ENCODE measurements around the gene ZNF736. TPM values are rescaled to one million over a fixed set of nuclear protein-coding genes. Genes with fewer than 3 reads are reported as not detected.
"Not testable (repeated sequence)": the region's sequence is repeated elsewhere in the genome, so short reads cannot be mapped to it uniquely, and the experiment has no call there.

The ZNF736 gene
- 4.5 and 6.9 TPM in 2 replicates for total RNA-seq

DNA sequence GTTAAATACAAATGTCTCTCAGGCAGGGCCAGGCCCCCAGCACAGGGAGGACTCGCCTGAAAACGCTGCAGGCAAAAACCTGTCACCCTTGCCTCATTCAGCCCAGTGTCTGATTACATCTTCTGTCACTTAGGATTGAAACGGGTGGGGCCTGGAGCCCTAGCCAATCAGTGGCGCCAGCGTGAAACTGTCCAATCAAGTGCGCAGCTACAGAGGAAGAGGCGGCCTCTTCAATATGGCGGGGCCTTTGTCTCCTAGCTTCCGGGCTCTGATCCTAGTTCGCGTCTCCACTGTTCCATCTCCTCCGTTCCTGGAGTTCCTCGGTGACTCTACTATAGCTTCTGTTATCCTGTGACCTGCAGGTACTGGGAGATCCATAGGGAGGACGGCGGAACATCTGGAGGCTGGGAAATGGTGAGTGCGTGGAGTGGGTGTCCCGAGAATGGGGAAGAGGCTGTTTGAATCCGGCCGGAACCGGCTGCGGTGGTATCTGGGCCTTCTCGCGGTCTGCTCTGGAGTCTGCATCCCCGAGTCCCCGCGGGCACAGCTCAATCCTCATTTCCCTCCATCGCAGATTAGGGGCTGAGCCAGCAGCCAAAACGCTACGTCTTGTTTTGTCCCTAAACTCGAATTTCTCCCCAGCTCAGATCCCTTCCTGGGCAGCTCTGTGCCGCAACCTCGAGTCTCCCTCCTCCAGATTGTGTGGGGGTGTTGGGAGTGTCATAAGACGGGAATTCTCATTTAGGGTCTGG, at the start of gene ZNF736:
TSS of gene ZNF736 (plus strand) at position 222 of the 752 bp plus-strand sequence. CDS start at position 412, 190 bp downstream.
- peak; percentile 66 for DNase-seq (ENCODE audit: extremely low read depth, low read depth, low spot score)

DNA sequence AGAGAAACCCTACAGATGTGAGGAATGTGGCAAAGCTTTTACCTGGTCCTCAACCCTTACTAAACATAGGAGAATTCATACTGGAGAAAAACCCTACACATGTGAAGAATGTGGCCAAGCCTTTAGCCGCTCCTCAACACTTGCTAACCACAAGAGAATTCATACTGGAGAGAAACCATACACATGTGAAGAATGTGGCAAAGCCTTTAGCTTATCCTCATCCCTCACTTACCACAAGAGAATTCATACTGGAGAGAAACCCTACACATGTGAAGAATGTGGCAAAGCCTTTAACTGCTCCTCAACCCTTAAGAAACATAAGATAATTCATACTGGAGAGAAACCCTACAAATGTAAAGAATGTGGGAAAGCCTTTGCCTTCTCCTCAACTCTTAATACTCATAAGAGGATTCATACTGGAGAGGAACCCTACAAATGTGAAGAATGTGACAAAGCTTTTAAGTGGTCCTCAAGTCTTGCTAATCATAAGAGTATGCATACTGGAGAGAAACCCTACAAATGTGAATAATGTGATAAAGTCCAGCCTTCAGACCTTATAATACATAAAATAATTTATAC, 47.3 kb upstream of the ZNF736 start:
- no peak for DNase-seq (ENCODE audit: extremely low read depth, low read depth, low spot score)

DNA sequence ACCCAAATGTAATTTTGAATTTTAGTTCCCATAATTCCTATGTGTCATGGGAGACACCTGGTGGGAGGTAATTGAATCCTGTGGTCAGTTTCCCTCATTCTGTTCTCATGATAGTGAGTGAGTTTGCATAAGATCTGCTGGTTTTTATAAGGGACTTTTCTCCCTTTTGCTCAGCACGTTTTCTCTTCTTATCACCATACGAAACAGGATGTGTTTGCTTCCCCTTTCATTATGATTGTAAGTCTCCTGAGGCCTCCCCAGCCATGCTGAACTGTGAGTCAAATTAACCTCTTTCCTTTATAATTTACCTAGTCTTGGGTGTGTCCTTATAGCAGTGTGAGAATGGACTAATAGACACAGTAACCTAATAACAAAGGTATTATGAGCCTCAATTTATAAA, 36.1 kb upstream of the ZNF736 start:
- DNase-seq (ENCODE audit: extremely low read depth, low read depth, low spot score), result no peak

DNA sequence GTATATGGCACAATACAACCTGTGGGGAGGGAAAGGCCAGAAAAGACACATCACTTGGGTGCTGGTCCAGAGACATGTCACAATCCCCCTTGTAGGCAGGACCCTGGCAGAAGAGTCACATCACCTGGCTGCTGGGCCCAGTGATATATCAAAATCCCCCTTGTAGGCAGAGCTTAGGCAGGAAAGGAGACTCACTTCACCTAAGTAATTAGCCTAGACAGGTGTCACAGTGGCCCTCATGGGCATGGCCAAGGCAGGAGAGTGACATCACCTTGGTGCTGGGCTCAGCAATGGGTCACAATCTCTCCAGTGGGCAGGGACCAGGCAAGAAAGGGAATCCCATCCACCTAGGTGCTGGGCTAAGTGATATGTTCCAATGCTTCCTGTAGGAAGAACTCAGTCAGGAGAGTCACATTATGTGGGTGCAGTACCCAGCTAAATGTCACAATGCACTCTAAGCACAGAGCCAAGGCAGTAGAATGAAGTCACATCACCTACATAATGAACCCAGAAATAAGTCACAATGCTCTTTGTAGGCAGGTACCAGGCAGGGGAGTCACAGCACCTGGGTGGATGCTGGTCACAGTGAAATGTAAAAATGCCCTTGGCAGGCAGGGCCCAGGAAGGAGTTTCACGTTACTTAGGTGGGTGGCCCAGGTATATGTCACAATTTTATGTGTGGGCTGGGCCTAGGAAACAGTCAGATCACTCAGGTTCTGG, 18.9 kb upstream of the ZNF736 start:
- no peak for DNase-seq (ENCODE audit: extremely low read depth, low read depth, low spot score)

DNA sequence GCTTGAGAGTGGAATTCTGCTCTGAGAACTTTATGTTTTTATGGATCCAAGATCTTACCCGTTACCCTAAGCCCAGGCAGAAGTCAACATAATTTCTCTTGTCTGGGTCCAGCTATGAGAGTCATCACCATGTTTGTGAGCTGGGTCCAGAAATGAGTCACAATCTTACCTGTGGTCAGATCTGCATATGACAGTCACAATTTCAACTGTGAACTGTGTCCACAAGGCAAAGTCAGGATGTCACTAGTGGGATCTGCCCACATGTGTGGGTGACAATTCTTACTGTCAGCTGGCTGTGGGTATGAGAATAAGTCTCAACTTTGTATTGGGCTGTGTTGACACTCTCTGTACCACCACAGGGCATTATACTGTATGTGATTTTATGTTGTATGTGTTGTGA, 16.3 kb upstream of the ZNF736 start:
- DNase-seq (ENCODE audit: extremely low read depth, low read depth, low spot score), result not testable (repeated sequence)

DNA sequence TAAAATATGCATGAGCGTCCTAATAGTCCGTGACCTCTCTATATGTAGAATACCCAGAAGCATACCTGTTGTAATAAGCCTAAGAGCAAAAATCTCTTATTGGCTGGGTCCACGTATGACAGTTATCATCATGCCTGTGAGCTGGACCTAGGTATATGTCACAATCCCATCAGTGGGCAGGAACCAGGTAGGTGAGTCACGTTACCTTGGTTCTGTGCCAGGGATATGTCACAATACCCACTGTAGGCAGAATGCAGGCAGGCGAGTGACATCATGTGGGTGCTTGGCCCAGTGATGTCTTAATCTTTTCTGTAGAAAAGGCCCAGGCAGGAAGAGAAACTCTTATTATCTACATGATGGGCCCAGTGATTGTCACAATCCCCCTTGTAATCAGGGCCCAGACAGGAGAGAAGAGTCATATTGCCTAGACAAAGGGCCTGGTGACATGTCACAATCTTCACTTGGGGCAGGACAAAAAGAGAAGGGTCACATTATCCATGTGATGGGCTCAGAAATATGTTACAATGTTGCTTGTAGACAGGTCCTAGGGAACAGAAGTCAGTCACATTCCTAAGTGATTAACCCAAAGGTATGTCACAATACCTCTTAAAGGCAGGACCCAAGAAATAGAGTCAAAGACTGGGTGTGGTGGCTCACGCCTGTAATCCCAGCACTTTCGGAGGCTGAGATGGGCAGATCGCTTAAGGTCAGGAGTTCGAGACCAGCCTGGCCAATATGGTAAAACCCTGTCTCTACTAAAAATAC, 12.9 kb upstream of the ZNF736 start:
- DNase-seq (ENCODE audit: extremely low read depth, low read depth, low spot score), result no peak

DNA sequence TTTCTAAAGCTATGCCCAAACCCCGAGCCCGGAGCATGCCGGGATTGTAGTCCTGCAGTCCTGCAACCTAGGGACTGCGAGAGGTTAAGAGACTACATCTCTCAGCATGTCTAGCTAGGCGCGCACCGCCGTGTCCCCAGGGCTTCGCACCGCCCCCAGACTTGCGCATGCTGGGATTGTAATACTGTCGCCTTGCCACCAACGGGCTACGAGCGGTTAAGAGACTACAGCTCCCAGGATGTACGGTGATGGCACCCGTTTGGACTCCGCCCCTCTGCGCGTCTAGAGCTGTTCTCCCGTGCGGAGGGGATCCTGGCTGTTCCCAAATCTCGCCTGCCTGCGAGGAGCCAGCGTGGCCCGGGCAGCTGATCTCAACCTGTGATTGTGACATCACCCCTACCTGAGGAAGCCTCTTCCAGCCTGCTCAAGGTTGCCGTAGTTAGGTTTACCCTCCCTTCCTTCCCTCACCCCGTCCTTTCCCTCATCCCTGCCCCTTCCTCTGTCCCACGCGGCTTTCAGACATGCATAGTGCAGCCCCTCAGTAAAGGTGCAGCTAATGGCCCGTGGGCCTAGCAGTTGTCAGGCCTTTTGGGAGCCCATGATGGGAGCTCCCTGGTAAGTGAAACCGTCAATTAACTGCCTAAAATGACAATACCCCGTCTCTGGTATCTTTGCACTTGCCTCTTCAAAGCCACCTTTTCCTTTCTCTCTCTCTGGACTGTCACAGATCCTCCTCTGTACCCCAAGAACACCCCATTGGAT, 6.3 kb upstream of the ZNF736 start:
- peak; percentile 3 for DNase-seq (ENCODE audit: extremely low read depth, low read depth, low spot score)

DNA sequence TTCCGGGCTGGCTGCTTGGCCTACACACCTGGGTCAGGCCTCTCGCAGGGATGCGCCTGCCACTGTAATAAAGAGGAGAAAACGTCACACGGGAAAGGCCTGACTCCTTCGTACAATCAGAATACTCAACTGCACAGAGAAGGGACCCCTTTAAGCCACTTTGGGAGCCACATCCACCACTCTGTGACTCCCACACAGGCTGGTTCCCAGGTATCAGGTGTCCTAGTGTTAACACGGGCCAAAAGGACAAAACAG, 5.8 kb upstream of the ZNF736 start:
- no peak for DNase-seq (ENCODE audit: extremely low read depth, low read depth, low spot score)

DNA sequence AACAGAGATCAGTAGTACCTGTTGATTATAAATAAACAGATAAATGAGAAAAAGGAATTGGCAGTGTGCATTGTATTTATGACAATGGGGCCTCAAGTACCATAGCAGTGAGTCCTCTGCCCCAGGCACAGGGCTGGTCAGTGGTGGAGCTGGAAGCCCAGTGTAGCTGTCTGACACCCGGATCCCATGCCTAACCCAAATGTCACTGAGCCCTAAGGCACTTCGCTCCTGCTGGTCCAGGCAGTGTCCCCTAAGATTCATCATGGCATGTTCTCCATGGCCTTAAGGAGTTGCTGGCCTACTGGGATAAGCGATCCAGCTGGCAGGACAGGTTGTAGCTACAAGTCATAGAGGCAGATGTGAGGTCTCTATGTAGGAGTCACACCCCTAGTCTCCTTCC, 3.3 kb upstream of the ZNF736 start:
- DNase-seq (ENCODE audit: extremely low read depth, low read depth, low spot score), result no peak

DNA sequence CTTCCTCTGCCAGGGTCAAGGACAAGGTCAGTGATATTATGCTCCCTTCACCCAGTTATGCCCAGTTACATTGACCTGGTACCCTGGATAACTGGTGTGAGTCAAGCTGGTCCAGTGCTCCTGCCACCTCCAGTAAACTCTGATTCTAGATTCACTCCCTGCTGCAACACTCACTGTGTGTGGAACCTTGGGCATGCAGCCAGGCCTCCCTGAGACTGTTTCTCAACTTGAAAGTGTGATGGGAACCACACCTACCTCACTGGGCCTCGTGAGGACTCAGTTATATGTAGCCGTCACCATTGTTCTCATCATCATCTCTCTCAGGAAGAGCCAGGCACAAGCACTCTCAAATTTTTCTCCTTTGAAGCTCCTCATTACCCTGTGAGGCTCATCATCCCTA, 935 bp upstream of the ZNF736 start:
- no peak for DNase-seq (ENCODE audit: extremely low read depth, low read depth, low spot score)

DNA sequence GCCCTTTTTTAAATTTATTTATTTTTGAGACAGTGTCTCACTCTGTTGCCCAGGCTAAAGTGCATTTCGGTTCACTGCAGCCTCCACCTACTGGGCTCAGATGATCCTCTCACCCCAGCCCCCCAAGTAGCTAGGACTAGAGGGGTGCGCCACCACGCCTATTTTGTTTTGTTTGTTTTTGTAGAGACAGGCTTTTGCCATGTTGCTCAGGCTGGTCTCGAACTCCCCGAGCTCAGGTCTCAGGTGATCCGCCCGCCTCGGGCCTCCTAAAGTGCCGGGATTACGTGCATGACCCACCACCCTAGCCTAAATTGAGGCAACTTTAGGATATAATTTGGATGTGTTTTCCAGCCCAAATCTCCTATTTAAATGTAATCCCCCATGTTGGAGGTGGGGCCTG, 805 bp downstream of the ZNF736 start:
- DNase-seq (ENCODE audit: extremely low read depth, low read depth, low spot score), result no peak

DNA sequence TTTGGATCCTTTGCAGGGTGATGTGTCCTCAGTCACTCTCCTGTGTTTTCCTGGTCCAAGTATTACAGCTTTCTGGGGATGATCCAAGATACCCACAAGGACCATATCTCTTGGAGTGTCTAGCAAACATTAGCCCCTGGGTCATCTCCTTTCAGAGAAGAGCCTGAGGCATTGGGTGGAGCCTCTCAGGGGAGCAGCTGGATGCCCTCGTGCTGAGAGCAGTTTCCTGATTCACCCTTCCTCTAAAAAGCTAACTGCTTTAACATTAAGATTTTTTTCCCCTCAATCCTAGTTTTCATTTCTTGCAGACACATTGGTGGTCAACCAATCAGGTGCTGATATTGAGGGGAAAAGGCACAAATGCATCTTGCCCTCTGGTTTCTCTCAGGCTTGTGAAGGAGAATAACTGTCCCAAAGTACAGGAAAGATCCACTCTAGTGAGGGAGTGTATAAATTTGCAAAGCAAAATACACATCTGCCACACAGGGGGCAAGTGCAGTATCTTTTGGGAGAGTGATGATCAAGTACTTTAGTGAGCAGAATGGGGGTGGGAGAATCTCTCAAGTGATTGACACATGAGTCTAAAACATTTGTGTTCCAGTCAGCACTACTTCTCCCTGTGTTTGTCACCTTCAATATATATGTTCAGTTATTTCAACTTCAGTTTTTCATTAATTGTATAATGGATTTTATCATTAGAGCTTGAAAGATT, 2.4 kb downstream of the ZNF736 start:
- not testable (repeated sequence) for DNase-seq (ENCODE audit: extremely low read depth, low read depth, low spot score)

DNA sequence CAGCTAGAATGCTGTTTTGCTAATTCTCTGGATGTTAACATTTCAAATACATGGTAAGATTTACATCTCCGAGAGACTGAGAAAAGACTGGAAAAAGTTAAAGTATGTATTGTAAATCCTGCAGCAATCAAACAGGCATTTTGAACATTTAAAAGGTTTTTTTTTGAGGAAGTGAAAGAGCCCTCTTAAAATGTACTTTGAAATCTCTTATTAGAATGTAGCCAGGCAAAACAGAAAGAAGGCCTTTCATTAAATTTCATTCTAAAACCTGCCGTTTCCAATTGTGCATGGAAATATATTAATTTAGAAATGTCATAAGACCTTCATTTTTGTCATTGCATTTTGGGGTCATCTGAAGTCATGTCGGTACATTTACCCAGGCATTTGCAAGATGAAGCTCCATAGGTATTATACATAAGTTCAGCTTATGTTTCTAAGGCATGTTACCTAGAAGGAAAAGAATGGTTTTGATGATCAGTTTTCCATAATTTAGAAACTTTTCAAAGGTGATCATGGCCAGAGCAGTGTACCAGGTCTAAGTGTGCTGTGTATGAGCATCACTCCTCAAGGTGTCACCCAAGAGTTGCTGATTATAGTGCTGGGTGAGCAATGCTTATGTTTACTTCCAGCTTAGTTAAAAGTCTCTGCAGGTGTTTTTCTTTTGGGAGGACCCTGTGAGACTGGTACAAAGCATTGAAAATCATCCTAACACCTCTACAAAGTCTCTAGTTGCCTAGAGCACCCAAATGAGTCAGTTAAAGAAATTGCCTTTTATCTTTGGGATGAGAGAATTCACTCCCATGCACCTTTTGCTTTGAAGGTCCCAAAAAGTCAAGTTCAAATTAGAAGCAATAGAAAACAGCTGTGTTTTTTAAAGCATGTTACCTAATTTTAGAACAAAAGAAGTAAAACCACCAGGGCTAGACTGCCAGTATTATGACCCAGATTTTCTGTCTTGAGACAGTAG, 7.1 kb downstream of the ZNF736 start:
- no peak for DNase-seq (ENCODE audit: extremely low read depth, low read depth, low spot score)

DNA sequence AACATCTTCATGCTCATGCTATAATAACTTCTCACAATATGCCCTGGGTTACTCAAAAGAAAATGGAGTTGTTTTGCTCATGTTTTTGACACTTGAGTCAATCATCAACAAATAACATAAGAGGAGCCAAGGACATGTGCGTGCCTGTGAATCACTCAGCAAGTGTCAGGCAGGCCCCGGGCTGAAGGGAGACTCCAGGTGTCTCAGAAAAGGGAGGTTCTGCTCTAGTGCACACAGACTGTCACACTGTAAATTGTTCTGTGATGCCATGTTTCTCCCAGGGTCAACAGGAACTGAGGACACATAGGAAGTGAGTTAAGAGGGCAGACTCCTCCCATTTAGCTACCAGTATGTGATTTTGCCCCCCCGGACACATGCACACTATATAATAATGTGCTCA, 10.4 kb downstream of the ZNF736 start:
- DNase-seq (ENCODE audit: extremely low read depth, low read depth, low spot score), result not testable (repeated sequence)

DNA sequence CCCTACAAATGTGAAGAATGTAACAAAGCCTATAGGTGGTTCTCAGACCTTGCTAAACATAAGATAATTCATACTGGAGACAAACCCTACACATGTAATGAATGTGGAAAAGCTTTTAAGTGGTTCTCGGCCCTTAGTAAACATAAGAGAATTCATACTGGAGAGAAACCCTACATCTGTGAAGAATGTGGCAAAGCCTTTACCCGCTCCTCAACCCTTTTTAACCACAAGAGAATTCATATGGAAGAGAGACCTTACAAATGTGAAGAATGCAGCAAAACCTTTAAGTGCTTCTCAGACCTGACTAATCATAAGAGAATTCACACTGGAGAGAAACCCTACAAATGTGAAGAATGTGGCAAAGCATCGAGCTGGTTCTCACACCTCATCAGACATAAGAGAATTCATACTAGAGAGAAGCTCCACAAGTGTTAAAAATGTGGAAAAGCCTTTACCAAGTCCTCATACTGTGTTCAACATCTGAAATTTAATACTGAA, 35.0 kb downstream of the ZNF736 start:
- not testable (repeated sequence) for DNase-seq (ENCODE audit: extremely low read depth, low read depth, low spot score)

DNA sequence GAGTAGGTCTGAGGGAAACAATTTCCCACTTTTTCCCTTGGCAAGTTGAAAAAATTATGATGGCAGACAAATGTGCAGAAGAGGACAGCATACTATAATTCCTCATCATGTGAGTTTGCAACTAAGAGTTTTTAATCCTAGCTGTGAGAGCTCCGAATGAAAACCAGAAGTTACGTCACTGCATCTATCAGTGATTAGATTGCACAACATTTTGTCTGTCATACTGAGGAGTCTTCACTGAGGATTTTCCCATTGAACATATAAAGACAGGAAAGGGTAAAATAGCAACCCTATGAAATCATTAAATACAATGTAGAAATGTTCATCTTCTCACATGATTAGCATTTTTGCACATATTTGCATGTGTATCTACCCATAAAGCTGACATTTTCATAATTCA, 45.8 kb downstream of the ZNF736 start:
- DNase-seq (ENCODE audit: extremely low read depth, low read depth, low spot score), result no peak

DNA sequence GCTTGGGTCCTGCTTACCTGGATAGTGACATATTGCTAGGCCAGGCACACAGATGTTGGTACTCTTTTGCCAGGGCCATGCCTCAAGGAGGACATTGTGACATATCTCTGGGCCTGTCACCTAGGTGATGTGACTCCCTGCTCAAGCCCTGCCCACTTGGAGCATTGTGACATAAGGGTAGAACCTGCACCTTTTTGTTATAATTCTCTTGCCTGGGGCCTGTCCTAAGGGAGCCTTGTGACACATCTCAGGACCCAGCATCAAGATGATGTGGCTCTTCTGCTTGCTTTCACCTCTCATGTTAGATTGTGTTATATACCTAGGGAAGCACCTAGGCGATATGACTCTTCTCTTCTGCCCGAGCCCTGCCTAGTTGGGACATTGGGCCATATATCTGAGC, 57.4 kb downstream of the ZNF736 start:
- no peak for DNase-seq (ENCODE audit: extremely low read depth, low read depth, low spot score)

DNA sequence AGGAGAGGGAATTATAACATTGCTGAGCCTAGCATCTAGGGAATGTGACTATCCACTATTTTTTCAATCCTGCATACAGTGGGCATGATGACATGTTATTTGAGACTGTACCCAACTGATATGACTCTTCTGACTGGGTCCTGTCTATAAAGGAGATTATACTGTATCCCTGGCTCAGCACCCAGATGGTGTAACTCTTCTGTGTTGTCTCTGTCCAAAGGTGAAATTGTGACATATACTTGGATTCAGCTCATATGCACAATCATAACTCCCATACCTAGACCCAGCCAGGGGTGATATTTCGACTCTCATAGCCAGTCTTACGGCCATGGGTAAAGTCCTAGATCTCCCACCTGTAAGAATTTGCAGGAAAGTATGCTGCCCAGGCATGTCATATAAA, 59.3 kb downstream of the ZNF736 start:
- DNase-seq (ENCODE audit: extremely low read depth, low read depth, low spot score), result no peak

DNA sequence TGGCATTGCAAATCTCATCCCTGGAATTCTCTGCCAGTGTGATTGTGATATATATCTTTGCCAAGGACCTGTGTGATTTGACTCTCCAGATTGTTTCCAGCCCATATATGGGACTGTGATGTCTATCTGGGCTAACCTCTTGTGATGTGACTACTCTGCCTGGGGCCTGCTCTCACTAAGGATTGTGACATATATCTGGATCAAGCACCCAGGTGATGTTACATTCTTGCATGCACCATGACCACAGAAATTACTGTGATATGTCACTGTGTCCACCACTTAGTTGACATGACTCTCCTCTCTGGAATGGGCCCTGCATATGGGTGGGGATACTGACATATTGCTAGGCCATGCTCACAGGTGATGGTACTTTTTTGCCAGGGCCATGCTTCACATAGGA, 86.6 kb downstream of the ZNF736 start:
- no peak for DNase-seq (ENCODE audit: extremely low read depth, low read depth, low spot score)
